Neuronal stem cell (in vitro differentiated cells): ENCODE results near the gene SFMBT1.

ENCODE experiments used
- DNase-seq: peaks from one replicate; pipeline ENCODE4 v3.0.0-alpha.2; 2013; ENCODE audit warnings: low spot score
- H2AFZ ChIP-seq: one replicate; pipeline ENCODE4 v1.6.1; 2013; ENCODE audit warnings: mild to moderate bottlenecking, low read length, inconsistent platforms
- H2AK5ac ChIP-seq: 2 replicates; pipeline ENCODE4 v1.6.1; 2013; ENCODE audit warnings: low read depth, mild to moderate bottlenecking, inconsistent platforms, low read length, moderate library complexity, mixed read lengths
- H2BK120ac ChIP-seq: 2 replicates; pipeline ENCODE4 v1.6.1; 2013; ENCODE audit warnings: low read depth, mild to moderate bottlenecking, inconsistent platforms, low read length, moderate library complexity, mixed read lengths
- H2BK12ac ChIP-seq: one replicate; pipeline ENCODE4 v1.6.1; 2013; ENCODE audit warnings: low read length, inconsistent platforms
- H2BK15ac ChIP-seq: 2 replicates; pipeline ENCODE4 v1.6.1; 2013; ENCODE audit warnings: mild to moderate bottlenecking, low read length, inconsistent platforms, mixed read lengths
- H2BK5ac ChIP-seq: one replicate; pipeline ENCODE4 v1.6.1; 2013; ENCODE audit warnings: inconsistent platforms, mild to moderate bottlenecking, low read length, moderate library complexity
- H3K14ac ChIP-seq: one replicate; pipeline ENCODE4 v1.6.1; 2013; ENCODE audit warnings: low read length, inconsistent platforms
- H3K18ac ChIP-seq: 2 replicates; pipeline ENCODE4 v1.6.1; 2013; ENCODE audit warnings: low read length, inconsistent platforms
- H3K23ac ChIP-seq: 2 replicates; pipeline ENCODE4 v1.6.1; 2013; ENCODE audit warnings: low read depth, mild to moderate bottlenecking, mixed read lengths, low read length, inconsistent platforms; ENCODE audit not compliant: poor library complexity
- H3K27ac ChIP-seq: replicated peaks from 3 replicates; pipeline ENCODE4 v1.5.1; 2013; ENCODE audit warnings: low read length, inconsistent platforms
- H3K27me3 ChIP-seq, 3 experiments: 2 replicates each; pipeline ENCODE4 v1.6.1; 2013; ENCODE audit warnings: low read length in 3 of 3, mild to moderate bottlenecking in 2 of 3, inconsistent platforms in 1 of 3, low read depth in 1 of 3, mixed read lengths in 1 of 3, moderate library complexity in 1 of 3; ENCODE audit not compliant: control insufficient read depth in 3 of 3, insufficient read depth in 3 of 3
- H3K36me3 ChIP-seq, 2 donors: replicated peaks in 1 of 2; 2 replicates each; pipeline ENCODE4 v1.6.1; 2013; ENCODE audit warnings: low read length in 2 of 2; ENCODE audit not compliant: control insufficient read depth in 2 of 2, insufficient read depth in 2 of 2
- H3K4ac ChIP-seq: 2 replicates; pipeline ENCODE4 v1.6.1; 2013; ENCODE audit warnings: inconsistent platforms, mild to moderate bottlenecking, low read length, moderate library complexity
- H3K4me1 ChIP-seq, 2 donors: 1 replicate in 1 of 2; 2 replicates in 1 of 2; pipeline ENCODE4 v1.6.1; 2013; ENCODE audit warnings: low read length in 2 of 2, low read depth in 1 of 2; ENCODE audit not compliant: control insufficient read depth in 2 of 2, insufficient read depth in 1 of 2
- H3K4me2 ChIP-seq: one replicate; pipeline ENCODE4 v1.6.1; 2013; ENCODE audit warnings: mild to moderate bottlenecking, low read length, inconsistent platforms; ENCODE audit not compliant: insufficient read depth, poor library complexity, severe bottlenecking
- H3K4me3 ChIP-seq, 2 donors: 2 replicates each; pipeline ENCODE4 v1.5.1; 2013; ENCODE audit warnings: low read length in 2 of 2, mild to moderate bottlenecking in 2 of 2, inconsistent platforms in 1 of 2, moderate library complexity in 1 of 2
- H3K79me1 ChIP-seq: one replicate; pipeline ENCODE4 v1.6.1; 2013; ENCODE audit warnings: low read depth, mild to moderate bottlenecking, inconsistent platforms, low read length, moderate library complexity
- H3K9ac ChIP-seq: one replicate; pipeline ENCODE4 v1.6.1; 2013; ENCODE audit warnings: mild to moderate bottlenecking, low read depth, low read length, inconsistent platforms; ENCODE audit not compliant: poor library complexity
- H3K9me3 ChIP-seq, 2 donors: replicated peaks in 1 of 2; 2 replicates each; pipeline versions ENCODE3 to v1.6.1; 2013; ENCODE audit warnings: low read length in 2 of 2, mild to moderate bottlenecking in 2 of 2, inconsistent platforms in 1 of 2, low read depth in 1 of 2, mixed read lengths in 1 of 2, moderate library complexity in 1 of 2; ENCODE audit not compliant: control insufficient read depth in 2 of 2, insufficient read depth in 1 of 2
- H4K8ac ChIP-seq: one replicate; pipeline ENCODE4 v1.6.1; 2013; ENCODE audit warnings: low read depth, mild to moderate bottlenecking, inconsistent platforms, low read length, moderate library complexity
- H4K91ac ChIP-seq: one replicate; pipeline ENCODE4 v1.6.1; 2013; ENCODE audit warnings: low read length, low read depth, mild to moderate bottlenecking, inconsistent platforms; ENCODE audit not compliant: poor library complexity
- whole genome bisulfite sequencing, 2 donors: extraction: QIAGEN DNeasy Blood & Tissue Kit; methylation state at CpG; one replicate each; pipeline ENCODE4 v1.1.7; 2013; ENCODE audit warnings: missing lambda C conversion rate in 2 of 2, mixed read lengths in 1 of 2; ENCODE audit not compliant: insufficient read length in 2 of 2, insufficient replicate concordance in 1 of 2; ENCODE audit errors: extremely low coverage in 2 of 2; 5-methylcytosine and 5-hydroxymethylcytosine counted together

SFMBT1 gene

DNA sequence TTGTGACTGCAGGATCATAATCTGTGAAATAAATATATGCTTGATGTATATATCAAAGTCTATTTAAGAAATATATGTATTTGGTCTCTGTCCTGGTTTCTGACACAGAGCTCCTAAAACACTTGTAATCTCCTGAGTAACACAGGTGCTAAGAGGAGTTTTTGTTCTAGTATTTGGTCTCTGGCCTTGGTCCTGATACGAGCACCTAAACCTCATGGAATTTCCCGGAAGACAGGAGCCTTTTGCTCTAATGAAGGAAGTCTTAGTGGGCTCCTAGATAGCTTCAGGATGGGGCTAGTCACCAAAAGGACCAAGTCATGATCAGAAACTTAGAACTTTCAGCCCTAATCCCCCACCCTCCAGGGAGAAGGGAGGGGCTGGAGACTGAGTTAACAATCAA lies 191.9 kb downstream of the SFMBT1 start:
- peaks cover 0 to 2% of the 10 kb centered on the region in 2 donors for H3K9me3 ChIP-seq
- DNase-seq = no peak
- H3K4me1 ChIP-seq = peaks cover 0 to 3% of the 10 kb centered on the region in 2 donors
- no peak overlapping the region for H3K18ac ChIP-seq
- no peak overlapping the region for H2BK15ac ChIP-seq
- H3K27me3 ChIP-seq = no peaks in the 10 kb centered on the region
- no peak overlapping the region for H3K4me3 ChIP-seq
- no peak overlapping the region for H2BK5ac ChIP-seq
- no peaks in the 10 kb centered on the region for H3K79me1 ChIP-seq
- no peak overlapping the region for H3K23ac ChIP-seq
- H3K4me2 ChIP-seq = no peak overlapping the region
- H2BK120ac ChIP-seq = no peak overlapping the region
- H3K9ac ChIP-seq = no peak overlapping the region
- no peak overlapping the region for H2AFZ ChIP-seq
- H3K36me3 ChIP-seq = peaks cover 8 to 16% of the 10 kb centered on the region in 2 donors
- no peak overlapping the region for H3K4ac ChIP-seq
- no peak overlapping the region for H3K14ac ChIP-seq
- WGBS, 2 donors = no CpG with 5 or more reads among the region's 2 CpGs
- no peak overlapping the region for H3K27ac ChIP-seq
- no peak overlapping the region for H4K8ac ChIP-seq
- H2AK5ac ChIP-seq = no peak overlapping the region
- H2BK12ac ChIP-seq = no peak overlapping the region
- H4K91ac ChIP-seq = no peak overlapping the region
